UCSD-AML1 (cell line): ENCODE data around the gene POU2F3.

Experiments used
- DNase-seq: peaks from one replicate; lab custom pipeline; 2025; ENCODE audit not compliant: unreplicated experiment; lab: John Stamatoyannopoulos, UW

Gene POU2F3

GRCh38 chr11:120239713-120240640, at the start of gene POU2F3:
TSS of gene POU2F3 (plus strand) at chr11:120240140. CDS start at chr11:120240344, 204 bp downstream.
- no peak for DNase-seq

DNA sequence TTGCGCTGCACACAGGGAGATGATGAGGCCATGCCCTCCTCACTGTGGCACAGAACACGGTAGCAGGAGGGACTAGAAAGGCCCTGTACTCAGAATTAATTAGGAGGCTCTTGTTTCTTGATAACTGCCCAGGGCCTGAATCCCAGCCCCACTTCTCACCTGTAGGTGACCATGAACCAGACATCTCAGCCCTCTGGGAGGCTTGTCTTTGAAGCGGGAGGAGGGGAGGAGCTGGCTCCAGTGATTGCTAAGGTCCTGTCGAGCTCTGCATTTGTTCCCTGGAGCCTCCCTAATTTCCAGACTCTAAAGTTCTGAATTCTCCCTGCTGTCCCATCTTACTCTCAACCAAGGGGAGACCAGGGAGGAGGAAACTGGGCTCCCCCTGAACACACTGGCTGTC, 48.9 kb upstream of the POU2F3 start:
- no peak for DNase-seq

DNA sequence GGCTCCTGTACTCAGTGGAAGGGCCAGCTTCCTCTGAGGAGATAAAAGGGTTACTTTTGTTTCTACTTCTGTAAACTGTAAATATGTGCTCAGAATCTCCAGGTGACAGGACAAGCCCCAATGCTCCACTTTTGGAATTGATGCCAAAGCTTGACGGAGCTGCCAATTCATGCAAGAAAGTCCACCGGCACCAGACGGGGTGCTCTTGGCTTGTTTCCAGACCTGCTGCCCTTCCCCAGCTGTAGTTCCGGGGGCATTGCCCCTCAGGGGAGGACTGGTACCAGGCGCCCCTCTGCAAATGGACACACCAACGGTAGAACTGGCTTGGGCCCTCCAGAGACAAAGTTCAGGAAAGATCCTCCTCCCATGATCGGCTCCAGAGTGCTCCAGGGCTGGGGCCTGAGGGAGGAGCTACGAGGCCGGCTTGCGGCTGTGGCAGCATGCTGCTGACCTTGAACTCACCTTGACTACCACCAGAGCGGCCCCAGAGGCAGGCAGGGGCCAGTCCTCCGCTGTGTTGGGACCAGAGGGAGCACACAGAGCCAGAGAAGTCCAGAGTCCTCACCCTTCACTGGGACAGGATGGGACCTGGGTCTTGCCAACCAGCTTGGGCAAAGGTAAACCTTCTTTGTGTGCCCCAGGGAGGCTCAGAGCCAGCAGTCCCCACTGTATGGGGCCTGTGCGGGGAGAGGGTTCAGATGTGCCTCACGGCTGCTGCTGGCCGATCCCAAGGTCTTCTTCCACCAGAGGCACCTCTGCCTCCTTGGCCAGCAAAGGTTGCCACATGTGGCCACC, 46.9 kb upstream of the POU2F3 start:
- DNase-seq, result no peak

GRCh38 chr11:120194166-120194565, 45.8 kb upstream of the POU2F3 start:
- DNase-seq, result no peak

DNA sequence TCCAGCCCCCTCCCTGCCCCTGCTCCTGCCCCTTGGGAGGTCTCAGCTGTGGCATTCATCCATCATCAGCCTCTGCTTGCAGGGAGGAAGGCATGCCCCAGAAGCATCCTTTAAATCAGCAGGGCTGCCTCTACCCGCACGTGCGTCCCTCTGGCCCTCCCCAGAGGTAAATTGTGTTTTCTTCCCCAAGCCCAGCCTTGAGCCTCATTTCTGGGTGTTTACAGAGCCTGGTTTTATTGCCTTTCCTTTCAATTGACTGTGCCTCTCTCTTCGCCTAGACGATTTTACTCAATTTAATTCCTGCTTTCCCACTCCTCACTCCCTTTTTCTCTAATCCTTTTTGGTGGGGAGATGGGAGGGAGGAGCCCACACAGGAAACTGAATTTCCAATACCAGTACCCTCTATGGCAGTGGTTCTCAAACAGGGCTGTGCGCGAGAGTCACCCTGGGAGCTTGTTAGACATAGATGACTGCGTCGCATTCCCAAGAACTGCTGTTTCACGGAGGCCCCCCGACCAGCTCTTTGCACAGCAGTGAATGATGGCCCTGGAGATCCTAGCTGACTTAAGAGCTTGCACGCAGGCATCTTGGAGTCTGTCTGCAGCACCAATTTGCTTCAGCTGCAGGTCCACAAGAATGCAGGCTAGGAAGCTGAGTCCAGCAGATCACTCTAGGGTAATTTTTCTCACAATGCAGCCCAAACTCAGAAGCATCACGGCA, 44.2 kb upstream of the POU2F3 start:
- no peak for DNase-seq

- no peak for DNase-seq
Measured at GRCh38 chr11:120196826-120197225, 43.1 kb upstream of the POU2F3 start.

GRCh38 chr11:120197251-120197891, 42.6 kb upstream of the POU2F3 start:
- DNase-seq, result no peak

DNA sequence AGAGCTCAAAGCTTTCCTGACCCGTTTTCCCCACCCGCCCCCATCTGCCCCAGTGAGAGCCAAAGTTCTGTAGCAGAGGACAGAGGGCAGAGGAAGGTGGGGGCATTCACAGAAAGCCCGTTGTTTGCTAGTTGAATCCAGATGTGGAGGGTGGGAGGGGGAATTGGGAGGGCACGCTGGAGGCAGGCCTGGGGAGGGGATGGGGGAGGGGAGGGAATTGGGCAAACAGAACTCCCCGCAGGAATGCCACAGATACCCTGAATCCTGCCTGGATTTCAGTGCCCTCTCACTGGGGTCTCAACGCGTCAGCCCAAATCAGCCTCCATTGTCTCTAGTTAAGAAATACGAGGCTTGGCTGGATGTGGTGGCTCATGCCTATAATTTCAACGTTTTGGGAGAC, 42.0 kb upstream of the POU2F3 start:
- no peak for DNase-seq

GRCh38 chr11:120198403-120198786, 41.5 kb upstream of the POU2F3 start:
- DNase-seq, result no peak

DNA sequence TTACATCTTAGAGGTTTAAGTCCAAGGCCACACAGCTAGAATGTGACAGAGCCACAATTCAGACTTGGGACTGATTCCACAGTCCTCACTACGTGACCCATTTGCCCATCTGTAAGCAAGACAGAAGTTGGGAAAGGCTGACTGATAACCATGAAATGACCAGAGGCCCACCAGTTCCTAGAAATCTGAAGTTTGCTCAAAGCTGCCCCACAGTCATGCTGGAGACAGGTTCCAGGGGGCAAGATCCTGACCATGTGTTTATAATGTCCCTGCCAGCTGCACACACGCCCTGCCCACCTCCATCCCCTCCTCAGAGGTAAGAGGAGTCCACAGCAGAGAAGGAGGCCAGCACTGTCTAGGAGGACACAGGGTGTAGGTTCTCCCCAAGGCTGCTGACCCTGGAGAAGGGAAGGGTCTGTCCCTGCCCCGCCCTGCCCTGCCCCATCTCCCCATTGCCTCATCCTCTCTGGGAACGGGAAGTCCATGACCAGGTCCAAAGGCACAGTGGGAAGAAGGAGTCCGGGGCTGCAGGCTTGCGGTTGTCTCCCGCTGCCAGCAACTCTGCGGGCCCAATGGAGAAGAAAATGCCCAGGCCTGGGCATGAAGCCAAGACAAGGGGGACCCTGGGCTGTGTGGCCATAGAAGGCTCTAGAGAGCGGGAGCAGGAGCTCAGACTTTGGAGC, 41.0 kb upstream of the POU2F3 start:
- no peak for DNase-seq

- DNase-seq, result no peak
Measured at GRCh38 chr11:120199613-120200012, 40.3 kb upstream of the POU2F3 start.

DNA sequence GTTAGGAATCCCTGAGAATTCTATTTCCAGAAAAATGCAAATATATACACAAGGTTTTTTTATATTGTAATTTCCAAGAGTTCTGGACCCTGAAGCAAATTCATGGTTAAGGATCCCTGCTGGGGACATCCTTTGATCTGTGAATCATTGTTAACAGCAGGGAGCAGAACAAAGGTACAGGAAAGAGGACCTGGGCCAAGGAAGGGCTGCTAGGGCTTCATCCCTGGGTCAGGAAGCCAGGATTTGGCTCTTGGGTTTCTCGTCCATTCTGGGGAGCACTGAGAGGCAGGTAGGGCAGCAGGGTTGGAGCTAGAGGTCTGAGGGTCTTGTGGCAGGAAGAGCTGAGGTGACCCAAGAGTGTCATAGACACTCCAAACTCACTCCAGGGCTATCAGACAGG, 39.3 kb upstream of the POU2F3 start:
- no peak for DNase-seq

DNA sequence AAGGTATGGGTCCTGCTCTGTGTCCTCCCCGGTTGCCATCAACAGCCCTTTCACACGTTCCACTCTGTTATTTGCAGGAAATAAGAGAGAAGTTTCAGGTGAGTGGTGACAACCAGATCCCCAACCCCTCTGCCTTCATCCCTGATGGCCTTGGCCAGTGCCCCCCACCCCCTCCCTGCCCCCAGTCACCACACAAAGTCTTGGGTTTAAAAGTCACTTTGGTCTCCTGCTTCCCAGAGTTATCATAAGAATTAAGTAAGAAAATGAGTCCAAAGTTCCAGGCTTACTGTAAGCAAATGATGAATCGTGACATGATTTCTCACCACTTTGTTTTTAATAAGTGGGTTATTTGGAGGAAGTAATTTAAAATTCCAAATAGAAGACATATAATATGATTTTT, 38.3 kb upstream of the POU2F3 start:
- DNase-seq, result no peak

DNA sequence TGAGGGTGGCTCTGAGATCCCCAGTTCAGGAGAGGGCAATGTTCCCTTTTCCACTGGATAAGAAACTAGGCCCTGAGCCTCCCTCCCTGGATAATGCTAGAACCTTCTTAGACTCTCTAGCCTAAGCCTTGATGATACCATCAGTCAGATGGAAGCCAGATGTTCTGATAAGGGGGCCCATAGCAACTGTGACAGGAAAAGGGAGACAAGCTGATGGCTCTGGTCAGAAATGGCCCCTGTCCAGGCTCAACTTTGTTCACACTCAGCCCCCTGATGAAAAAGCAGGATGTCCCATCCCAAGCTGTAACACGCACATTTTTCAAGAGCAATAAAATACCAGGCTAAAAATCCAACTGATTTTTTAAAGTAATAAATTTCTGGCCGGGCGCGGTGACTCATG, 36.3 kb upstream of the POU2F3 start:
- DNase-seq, result no peak

DNA sequence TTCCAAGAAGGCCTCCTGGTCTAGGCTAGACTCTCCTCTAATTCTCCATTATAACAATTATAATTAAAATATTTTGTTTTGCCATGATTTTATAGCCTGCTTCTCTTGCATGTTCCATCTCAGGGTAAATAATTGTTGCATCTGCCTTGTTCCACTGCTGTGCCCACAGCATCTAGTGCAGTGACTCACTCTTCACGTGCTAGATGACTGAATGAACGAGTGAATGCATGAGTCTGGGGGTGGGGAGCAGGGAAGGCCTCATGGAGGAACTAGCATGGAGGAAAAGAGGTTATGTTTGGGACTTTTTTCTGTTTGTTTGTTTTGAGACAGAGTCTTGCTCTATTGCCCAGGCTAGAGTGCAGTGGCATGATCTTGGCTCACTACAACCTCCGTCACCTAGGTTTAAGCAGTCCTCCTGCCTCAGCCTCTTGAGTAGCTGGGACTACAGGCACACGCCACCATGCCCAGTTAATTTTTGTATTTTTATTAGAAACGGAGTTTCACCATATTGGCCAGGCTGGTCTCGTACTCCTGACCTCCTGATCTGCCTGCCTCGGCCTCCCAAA, 34.3 kb upstream of the POU2F3 start:
- no peak for DNase-seq

- DNase-seq, result no peak
Measured at GRCh38 chr11:120207512-120207911, 32.4 kb upstream of the POU2F3 start.

DNA sequence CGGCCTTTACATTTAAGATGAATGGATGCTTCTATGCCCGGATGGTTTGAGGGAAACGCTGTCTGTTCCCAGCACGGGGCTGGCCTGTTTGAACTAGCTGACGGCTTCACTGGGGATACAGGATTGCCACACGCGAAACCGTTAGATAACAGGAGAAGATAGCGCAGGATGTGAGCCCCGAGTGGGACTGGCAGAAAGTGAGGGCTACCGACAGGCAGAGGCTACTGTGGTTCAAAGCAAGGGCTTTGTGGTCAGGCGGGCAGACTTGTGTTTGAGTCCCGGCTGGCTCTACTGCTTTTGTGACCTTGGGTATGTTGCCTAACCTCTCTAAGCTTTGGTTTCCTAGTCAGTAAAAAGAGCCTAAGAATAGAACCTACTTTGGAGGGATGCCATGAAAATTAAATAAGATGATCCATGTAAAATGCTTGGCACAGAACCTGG, 31.9 kb upstream of the POU2F3 start:
- DNase-seq, result peak; percentile 62

DNA sequence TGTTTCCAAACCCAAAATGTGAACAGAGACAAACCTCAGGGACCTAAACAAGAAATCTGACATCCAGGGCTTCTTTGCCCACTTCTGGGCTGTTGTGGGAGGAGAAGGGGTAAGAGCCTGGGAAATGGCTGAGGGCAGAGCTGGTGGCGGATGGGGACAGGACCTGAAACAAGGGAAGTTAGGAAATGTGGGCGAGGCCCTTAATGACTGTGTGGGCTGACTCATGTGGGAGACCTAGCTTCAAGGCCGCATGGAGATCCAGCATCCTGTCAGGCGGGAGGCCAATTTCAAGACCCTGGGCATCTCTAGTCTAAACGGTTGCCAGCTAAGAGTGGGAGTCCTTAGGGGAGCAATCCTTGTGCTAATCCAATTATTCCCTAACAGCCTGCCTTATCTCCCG, 31.2 kb upstream of the POU2F3 start:
- peak; percentile 52 for DNase-seq

GRCh38 chr11:120209746-120210625, 30.0 kb upstream of the POU2F3 start:
- no peak for DNase-seq
